Activated B cell treated with CpG ODN at 0.5 μM for 24 hours (primary cell): ENCODE data around the gene HDLBP. TPM values are rescaled to one million over a fixed set of nuclear protein-coding genes. Genes with fewer than 3 reads are reported as not detected.

Source experiments
- ATAC-seq: fragments of 200-7000 bp; cut with Tn5 transposase; one replicate; pipeline ENCODE4 v1.10.0; 2021; ENCODE audit warnings: low read depth, mild to moderate bottlenecking, moderate library complexity
- CTCF ChIA-PET: fragments of 350-600 bp; sonication (Branson Sonifier 250); formaldehyde crosslinking; loops from one replicate; lab custom pipeline; 2021; ENCODE audit warnings: antibody characterized with exemption; lab: Charles Lee
- POLR2A ChIA-PET: fragments of 350-600 bp; sonication (Branson Sonifier 250); formaldehyde crosslinking; loops from one replicate; lab custom pipeline; 2021; ENCODE audit warnings: antibody characterized with exemption; lab: Charles Lee
- DNase-seq: peaks from one replicate; pipeline ENCODE4 v3.0.0; 2022
- H3K27ac Mint-ChIP-seq: one replicate; pipeline ENCODE4 v1.8.0; 2020; ENCODE audit warnings: mixed read lengths
- H3K27me3 Mint-ChIP-seq: one replicate; pipeline ENCODE4 v1.8.0; 2021; ENCODE audit warnings: mixed read lengths
- H3K36me3 Mint-ChIP-seq: one replicate; pipeline ENCODE4 v1.8.0; 2021; ENCODE audit warnings: low read depth, mixed read lengths
- H3K4me1 Mint-ChIP-seq: one replicate; pipeline ENCODE4 v1.8.0; 2021; ENCODE audit warnings: mixed read lengths
- H3K4me3 Mint-ChIP-seq: one replicate; pipeline ENCODE4 v1.8.0; 2020; ENCODE audit warnings: mild to moderate bottlenecking, mixed read lengths
- H3K9me3 Mint-ChIP-seq: one replicate; pipeline ENCODE4 v1.8.0; 2020; ENCODE audit warnings: mixed read lengths
- intact Hi-C: fragments of 100-400 bp; cut with micrococcal nuclease; formaldehyde crosslinking; loops from one replicate; pipeline ENCODE4 v1.15.1; 2024
- total RNA-seq: library from RNA; stranded (reverse); gene quantifications from 2 replicates; pipeline ENCODE4 v1.2.3, GENCODE V29; 2022
- TF ChIP-seq, protein P1 (sequence below): fragments of 200-600 bp; IDR thresholded peaks from one replicate; pipeline ENCODE4 v1.8.0; 2022; ENCODE audit warnings: antibody characterized with exemption, mild to moderate bottlenecking

HDLBP gene
- total RNA-seq, 1 donor from 2014 or later = 168 TPM

DNA sequence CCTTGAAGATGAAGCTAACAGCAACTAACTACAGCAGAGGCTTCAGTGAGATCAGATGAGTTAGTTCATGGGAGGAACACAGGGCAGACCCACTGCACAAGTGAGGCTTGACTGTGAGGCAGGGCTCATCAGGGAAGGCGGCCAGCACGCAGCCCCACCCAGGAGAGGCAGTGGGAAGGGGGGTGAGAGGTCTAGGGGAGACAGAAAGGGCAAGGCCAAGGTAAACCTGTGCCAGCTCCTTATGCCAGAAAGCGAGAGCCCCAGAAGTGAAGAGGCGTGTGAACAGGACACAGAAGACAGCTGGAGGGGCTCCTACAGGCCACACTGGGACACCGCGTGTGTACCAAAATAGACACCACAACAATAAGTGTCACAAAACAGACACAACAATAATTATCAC is 78.4 kb downstream of the HDLBP start:
- TF ChIP-seq, protein P1, sequence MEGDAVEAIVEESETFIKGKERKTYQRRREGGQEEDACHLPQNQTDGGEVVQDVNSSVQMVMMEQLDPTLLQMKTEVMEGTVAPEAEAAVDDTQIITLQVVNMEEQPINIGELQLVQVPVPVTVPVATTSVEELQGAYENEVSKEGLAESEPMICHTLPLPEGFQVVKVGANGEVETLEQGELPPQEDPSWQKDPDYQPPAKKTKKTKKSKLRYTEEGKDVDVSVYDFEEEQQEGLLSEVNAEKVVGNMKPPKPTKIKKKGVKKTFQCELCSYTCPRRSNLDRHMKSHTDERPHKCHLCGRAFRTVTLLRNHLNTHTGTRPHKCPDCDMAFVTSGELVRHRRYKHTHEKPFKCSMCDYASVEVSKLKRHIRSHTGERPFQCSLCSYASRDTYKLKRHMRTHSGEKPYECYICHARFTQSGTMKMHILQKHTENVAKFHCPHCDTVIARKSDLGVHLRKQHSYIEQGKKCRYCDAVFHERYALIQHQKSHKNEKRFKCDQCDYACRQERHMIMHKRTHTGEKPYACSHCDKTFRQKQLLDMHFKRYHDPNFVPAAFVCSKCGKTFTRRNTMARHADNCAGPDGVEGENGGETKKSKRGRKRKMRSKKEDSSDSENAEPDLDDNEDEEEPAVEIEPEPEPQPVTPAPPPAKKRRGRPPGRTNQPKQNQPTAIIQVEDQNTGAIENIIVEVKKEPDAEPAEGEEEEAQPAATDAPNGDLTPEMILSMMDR = no peak

DNA sequence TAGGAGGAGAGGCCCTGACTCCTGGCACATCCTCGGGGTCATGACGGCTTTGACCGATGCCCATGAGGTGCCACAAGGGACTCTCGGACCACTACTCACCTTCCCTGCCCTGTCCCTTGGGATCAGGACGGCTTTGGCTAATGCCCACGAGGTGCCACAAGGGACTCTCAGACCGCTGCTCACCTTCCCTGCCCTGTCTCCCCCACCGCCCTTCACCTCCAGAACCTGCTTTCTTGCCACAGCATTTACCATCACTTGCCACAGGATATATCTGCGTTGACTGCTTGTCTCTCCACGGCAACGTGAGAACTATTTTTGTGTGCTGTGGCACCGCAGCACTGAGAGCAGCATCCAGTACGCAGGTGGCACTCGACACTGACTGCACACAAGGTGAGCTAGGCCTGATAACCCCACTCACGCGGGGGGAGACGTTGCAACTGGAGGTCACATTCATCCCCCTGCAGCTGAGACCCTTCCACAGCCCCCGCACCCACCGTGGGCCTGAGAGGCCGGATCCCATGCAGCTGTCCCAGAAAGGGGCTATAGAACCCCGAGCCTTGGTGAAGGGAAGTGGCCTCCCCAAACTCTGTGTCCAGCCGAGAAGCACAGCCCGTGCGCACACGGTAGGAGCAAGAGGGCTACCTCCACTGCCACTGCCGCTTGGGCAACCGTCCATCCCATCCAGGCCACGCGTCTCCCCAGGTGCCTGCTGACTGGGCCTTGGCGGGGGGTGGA is 79.4 kb downstream of the HDLBP start:
- H3K27me3 Mint-ChIP-seq = no peaks in the 10 kb centered on the region
- CTCF ChIA-PET = no interaction called here
- H3K9me3 Mint-ChIP-seq = no peaks in the 10 kb centered on the region
- H3K36me3 Mint-ChIP-seq = peaks cover 99% of the 10 kb centered on the region
- ATAC-seq (no peak), DNase-seq (no peak)
- no peaks in the 10 kb centered on the region for H3K4me1 Mint-ChIP-seq
- no peak overlapping the region for H3K4me3 Mint-ChIP-seq
- POLR2A ChIA-PET = interaction anchor here (0.6 kb wide), 1 partner anchor 216 kb away, joined by 3 read pairs; no protein-coding TSS in a partner anchor
- no peak overlapping the region for H3K27ac Mint-ChIP-seq
- intact Hi-C loops = no loop called here
- TF ChIP-seq, protein P1 = no peak

More for the DNA sequence above, 78.4 kb downstream of the HDLBP start:
- peaks cover 96% of the 10 kb centered on the region for H3K36me3 Mint-ChIP-seq
- no peak overlapping the region for H3K27ac Mint-ChIP-seq
- H3K9me3 Mint-ChIP-seq = no peaks in the 10 kb centered on the region
- intact Hi-C loops = no loop called here
- no peak overlapping the region for H3K4me3 Mint-ChIP-seq
- ATAC-seq = no peak
- no peak for DNase-seq
- ChIA-PET CTCF (no interaction called here), POLR2A (no interaction called here)
- no peaks in the 10 kb centered on the region for H3K4me1 Mint-ChIP-seq
- no peaks in the 10 kb centered on the region for H3K27me3 Mint-ChIP-seq

DNA sequence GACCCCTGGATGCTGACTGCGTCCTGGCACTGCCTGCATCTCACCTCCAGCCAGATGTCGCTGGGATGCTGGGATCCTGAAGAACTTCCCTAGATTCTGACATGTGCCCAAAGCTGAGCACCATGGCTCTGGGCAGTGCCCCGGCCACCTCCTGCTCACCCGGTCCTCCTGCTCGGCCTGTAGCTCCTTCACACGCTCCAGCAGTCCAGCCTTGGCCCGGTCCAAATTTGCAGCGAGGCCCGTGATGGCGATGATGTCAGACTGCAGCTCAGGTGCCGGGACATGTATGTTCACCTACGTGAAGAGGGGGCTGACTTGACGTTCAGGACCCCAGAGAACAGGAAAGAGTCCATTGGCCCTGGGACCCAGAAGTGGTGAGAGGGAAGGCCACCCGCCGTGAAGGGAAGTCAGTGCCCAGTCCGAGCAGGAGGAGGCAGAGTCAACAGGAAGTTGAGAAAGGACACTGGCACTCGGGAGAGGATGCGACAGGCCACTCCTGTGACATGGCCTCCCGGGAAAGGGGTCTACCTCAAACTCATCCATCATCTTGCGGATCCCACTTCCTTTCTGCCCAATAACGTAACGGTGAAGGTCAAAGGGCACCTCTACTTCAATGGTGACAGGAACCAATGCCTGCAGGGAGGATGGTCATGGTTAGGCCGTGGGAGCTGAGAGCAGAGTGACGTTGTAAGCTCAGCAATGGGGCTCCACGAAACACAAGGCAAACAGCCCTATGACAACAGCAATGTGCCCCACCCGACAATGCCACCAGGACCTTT is 80.3 kb downstream of the HDLBP start:
- CTCF ChIA-PET = no interaction called here
- H3K27ac Mint-ChIP-seq = no peak overlapping the region
- TF ChIP-seq, protein P1 = no peak
- ATAC-seq (no peak), DNase-seq (no peak)
- no peaks in the 10 kb centered on the region for H3K9me3 Mint-ChIP-seq
- H3K4me1 Mint-ChIP-seq = no peaks in the 10 kb centered on the region
- no peak overlapping the region for H3K4me3 Mint-ChIP-seq
- no peaks in the 10 kb centered on the region for H3K27me3 Mint-ChIP-seq
- intact Hi-C loops = no loop called here
- peaks cover 99% of the 10 kb centered on the region for H3K36me3 Mint-ChIP-seq
- POLR2A ChIA-PET = no interaction called here

DNA sequence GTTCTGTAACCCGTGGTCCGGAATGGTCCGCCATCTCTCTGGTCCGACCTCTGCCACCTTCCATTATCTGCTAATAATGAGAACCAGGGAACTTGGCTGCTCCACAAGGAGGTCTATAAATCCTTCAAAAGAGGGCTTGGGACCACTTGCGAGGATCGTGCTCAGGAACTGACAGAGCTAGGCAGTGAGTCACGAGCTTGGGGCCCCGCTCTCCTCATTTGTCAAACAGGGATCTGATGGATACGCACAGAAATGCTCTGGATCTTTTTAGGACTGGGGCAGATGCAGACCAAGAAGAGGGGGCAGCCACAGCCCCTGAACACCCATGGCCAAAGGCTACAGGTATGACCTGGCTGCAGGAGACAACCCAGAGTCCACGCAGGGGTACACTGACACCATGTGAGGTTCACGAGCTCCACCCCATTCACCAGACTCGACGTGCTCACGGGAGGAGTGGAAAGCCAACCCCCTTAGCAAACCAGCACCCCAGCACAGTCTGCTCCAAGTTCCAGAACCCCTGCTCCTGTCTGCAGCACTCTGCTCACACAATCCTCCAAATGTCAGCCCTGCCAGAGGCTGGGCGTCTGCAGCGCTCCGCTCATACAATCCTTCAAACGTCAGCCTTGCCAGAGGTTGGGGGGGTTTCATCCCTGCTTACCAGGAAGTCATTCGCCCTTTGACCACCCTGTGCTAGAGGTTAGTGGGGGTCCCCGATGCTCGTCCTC is 81.2 kb downstream of the HDLBP start:
- TF ChIP-seq, protein P1 = no peak
- ATAC-seq (no peak), DNase-seq (no peak)
- Mint-ChIP-seq H3K27me3 (no peaks in the 10 kb centered on the region), H3K27ac (no peak overlapping the region), H3K4me3 (no peak overlapping the region), H3K4me1 (no peaks in the 10 kb centered on the region), H3K9me3 (no peaks in the 10 kb centered on the region), H3K36me3 (peaks cover 98% of the 10 kb centered on the region)
- intact Hi-C loops = no loop called here
- ChIA-PET CTCF (no interaction called here), POLR2A (no interaction called here)
